Esophagus muscularis mucosa (tissue), 3 donors: Measurements from ENCODE around the gene CDK5RAP2.

Experiments
- POLR2A ChIP-seq: fragments of 450-650 bp; IDR thresholded peaks from one replicate; pipeline ENCODE4 v1.6.1; 2017; ENCODE audit warnings: antibody characterized with exemption, moderate library complexity, mild to moderate bottlenecking, low read depth
- TF ChIP-seq, protein P1 (sequence below), 3 experiments: fragments of 200-600 bp in 2 of 3; fragments of 450-650 bp in 1 of 3; sonication (generic) in 2 of 3; IDR thresholded peaks; one replicate each; pipeline ENCODE4 v1.5.1; 2017 to 2019; ENCODE audit warnings: antibody characterized with exemption in 3 of 3, mild to moderate bottlenecking in 2 of 3, moderate library complexity in 1 of 3

- TF ChIP-seq, protein P1, sequence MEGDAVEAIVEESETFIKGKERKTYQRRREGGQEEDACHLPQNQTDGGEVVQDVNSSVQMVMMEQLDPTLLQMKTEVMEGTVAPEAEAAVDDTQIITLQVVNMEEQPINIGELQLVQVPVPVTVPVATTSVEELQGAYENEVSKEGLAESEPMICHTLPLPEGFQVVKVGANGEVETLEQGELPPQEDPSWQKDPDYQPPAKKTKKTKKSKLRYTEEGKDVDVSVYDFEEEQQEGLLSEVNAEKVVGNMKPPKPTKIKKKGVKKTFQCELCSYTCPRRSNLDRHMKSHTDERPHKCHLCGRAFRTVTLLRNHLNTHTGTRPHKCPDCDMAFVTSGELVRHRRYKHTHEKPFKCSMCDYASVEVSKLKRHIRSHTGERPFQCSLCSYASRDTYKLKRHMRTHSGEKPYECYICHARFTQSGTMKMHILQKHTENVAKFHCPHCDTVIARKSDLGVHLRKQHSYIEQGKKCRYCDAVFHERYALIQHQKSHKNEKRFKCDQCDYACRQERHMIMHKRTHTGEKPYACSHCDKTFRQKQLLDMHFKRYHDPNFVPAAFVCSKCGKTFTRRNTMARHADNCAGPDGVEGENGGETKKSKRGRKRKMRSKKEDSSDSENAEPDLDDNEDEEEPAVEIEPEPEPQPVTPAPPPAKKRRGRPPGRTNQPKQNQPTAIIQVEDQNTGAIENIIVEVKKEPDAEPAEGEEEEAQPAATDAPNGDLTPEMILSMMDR (IDR thresholded peaks at IDR 0.05): no peak
- no peak for TF ChIP-seq POLR2A
Measured at GRCh38 chr9:120473608-120474007, 106.4 kb downstream of the CDK5RAP2 start.
